BJ (cell line): Measurements from ENCODE around the gene EFNA3. TPM values are rescaled to one million over a fixed set of nuclear protein-coding genes. Genes with fewer than 3 reads are reported as not detected.
A peak's percentile ranks its signal among the peaks of the same experiment; 100 is the strongest.

Source experiments
- CTCF ChIA-PET: fragments of 350-600 bp; formaldehyde crosslinking; extraction: SDS; loops from one replicate; lab custom pipeline; 2021; ENCODE audit warnings: antibody characterized with exemption, inconsistent platforms; lab: Yijun Ruan, JAX
- POLR2A ChIA-PET: fragments of 300-600 bp; sonication (Branson Sonifier 250); formaldehyde crosslinking; extraction: SDS; loops from one replicate; lab custom pipeline; 2021; ENCODE audit warnings: antibody characterized with exemption; lab: Charles Lee
- DNase-seq: peaks from one replicate; pipeline ENCODE4 v3.0.0-alpha.2; 2011; ENCODE audit warnings: low read depth
- H3K27me3 ChIP-seq: 2 replicates; pipeline ENCODE4 v1.6.0; 2011; ENCODE audit warnings: low read length; ENCODE audit not compliant: control insufficient read depth, insufficient read depth
- H3K36me3 ChIP-seq: 2 replicates; pipeline ENCODE4 v1.5.1; 2011; ENCODE audit warnings: low read length; ENCODE audit not compliant: control insufficient read depth, insufficient read depth
- H3K4me3 ChIP-seq: 2 replicates; pipeline ENCODE4 v1.5.1; 2011; ENCODE audit warnings: low read depth, mild to moderate bottlenecking, control low read depth, low read length
- polyA plus RNA-seq: library from polyadenylated mRNA; depleted of rRNA; stranded (reverse); fragments of >200 nt; gene quantifications from 2 replicates; pipeline ENCODE4 v1.2.3, GENCODE V29; 2011
- TF ChIP-seq, protein P1 (sequence below): IDR thresholded peaks from 2 replicates; pipeline ENCODE4 v1.5.1; 2011; ENCODE audit warnings: low read depth, mild to moderate bottlenecking, control low read depth, inconsistent platforms, low read length, moderate library complexity; ENCODE audit not compliant: insufficient read depth

The EFNA3 gene
- polyA plus RNA-seq, 1 experiment, result 1.8 TPM

DNA sequence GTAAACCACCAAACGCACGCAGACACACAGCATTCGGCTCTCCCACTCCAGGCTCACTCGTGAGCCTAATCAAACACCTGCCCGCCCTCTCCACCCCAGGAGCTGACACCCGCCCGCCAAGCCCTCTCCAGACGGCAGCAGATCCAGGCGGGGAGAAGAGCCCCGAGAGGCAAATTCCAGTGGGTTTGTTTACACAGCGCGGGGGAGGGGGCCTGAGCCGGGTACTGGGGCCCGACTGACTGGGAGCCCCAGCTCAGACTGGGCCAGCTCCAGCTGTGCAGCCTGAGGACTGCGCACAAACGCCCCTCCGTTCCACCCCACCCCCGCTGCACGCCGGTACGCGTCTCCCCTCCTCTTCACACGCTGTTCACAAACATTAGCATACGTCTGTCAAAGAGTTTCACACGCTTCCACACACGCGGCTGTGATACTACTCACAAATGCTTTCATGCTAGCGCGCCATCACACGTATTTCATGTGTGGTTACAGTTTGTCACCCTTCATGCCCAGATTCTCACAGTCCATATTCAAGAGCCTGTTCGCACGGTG is 48.0 kb downstream of the EFNA3 start:
- DNase-seq, result no peak
- H3K4me3 ChIP-seq, result peak overlapping the region; percentile 9; the same call in 1 of the 2 replicates
- POLR2A ChIA-PET, result no interaction called here
- peaks cover 48% of the 10 kb centered on the region for H3K27me3 ChIP-seq
- H3K36me3 ChIP-seq, result no peaks in the 10 kb centered on the region
- CTCF ChIA-PET, result interaction anchor here (1.4 to 2.9 kb wide), 4 partner anchors 8 to 41 kb away, joined by 3 to 11 read pairs (median 8); no protein-coding TSS in a partner anchor
- TF ChIP-seq, protein P1, sequence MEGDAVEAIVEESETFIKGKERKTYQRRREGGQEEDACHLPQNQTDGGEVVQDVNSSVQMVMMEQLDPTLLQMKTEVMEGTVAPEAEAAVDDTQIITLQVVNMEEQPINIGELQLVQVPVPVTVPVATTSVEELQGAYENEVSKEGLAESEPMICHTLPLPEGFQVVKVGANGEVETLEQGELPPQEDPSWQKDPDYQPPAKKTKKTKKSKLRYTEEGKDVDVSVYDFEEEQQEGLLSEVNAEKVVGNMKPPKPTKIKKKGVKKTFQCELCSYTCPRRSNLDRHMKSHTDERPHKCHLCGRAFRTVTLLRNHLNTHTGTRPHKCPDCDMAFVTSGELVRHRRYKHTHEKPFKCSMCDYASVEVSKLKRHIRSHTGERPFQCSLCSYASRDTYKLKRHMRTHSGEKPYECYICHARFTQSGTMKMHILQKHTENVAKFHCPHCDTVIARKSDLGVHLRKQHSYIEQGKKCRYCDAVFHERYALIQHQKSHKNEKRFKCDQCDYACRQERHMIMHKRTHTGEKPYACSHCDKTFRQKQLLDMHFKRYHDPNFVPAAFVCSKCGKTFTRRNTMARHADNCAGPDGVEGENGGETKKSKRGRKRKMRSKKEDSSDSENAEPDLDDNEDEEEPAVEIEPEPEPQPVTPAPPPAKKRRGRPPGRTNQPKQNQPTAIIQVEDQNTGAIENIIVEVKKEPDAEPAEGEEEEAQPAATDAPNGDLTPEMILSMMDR, result no peak

DNA sequence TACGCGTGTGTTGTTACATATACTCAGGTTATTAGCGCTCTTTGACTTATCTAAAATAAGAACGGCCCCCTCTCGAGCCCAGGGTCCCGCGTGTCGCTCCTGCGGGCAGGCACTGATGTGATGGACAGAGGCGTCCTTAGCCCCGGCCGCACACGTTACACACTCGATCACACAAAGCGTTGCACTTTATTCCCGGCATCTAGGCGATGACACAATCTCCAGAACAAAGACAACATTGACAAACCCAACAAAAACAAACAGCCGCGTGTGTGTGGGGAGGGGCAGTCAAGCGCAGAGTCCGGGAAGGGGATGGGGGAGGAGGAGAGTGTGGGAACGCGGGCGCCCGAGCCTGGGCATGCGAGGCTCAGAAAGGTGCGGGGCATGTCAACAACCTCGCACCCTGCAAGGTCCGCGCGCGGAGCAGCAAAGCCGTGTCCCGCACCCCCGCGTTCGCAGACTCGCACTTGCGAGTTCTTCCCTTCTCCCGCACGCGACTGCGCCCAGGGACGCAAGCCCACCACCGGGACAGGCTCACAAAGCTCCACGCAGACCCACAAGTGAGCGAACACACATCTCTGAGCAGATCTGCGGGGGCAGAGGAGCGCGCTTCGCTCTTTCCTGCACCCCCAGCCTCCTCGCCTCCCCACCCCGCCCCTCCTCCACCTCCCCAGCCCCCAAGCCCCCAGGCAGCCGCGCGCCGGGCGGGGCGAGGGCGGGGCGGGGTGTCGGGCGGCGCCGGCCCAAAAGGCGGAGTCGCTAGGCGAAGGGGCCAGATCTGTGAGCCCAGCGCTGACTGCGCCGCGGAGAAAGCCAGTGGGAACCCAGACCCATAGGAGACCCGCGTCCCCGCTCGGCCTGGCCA is 48.7 kb downstream of the EFNA3 start, which contains the start of gene EFNA1:
TSS of gene EFNA1 (plus strand) at position 772 of the 862 bp plus-strand sequence. CDS start 102 bp downstream, outside the sequence.
- POLR2A ChIA-PET, result no interaction called here

GRCh38 chr1:155127967-155128754 is 49.5 kb downstream of the EFNA3 start:
- DNase-seq, result no peak
- ChIA-PET CTCF (interaction anchor here (1.2 to 3.4 kb wide), 3 partner anchors 37 to 40 kb away, joined by 3 to 22 read pairs (median 5); no protein-coding TSS in a partner anchor), POLR2A (no interaction called here)

More for the DNA sequence above, 48.7 kb downstream of the EFNA3 start, which contains the start of gene EFNA1:
- CTCF ChIA-PET, result interaction anchor here (1.4 to 2.9 kb wide), 3 partner anchors 32 to 42 kb away, joined by 3 to 11 read pairs (median 10); no protein-coding TSS in a partner anchor
- no peak for DNase-seq
- Histone ChIP-seq H3K4me3 (peak within 1 kb of the TSS; percentile 40), H3K36me3 (no peaks in the 10 kb centered on the region), H3K27me3 (peaks cover 44% of the 10 kb centered on the region)
- TF ChIP-seq, protein P1, result no peak

DNA sequence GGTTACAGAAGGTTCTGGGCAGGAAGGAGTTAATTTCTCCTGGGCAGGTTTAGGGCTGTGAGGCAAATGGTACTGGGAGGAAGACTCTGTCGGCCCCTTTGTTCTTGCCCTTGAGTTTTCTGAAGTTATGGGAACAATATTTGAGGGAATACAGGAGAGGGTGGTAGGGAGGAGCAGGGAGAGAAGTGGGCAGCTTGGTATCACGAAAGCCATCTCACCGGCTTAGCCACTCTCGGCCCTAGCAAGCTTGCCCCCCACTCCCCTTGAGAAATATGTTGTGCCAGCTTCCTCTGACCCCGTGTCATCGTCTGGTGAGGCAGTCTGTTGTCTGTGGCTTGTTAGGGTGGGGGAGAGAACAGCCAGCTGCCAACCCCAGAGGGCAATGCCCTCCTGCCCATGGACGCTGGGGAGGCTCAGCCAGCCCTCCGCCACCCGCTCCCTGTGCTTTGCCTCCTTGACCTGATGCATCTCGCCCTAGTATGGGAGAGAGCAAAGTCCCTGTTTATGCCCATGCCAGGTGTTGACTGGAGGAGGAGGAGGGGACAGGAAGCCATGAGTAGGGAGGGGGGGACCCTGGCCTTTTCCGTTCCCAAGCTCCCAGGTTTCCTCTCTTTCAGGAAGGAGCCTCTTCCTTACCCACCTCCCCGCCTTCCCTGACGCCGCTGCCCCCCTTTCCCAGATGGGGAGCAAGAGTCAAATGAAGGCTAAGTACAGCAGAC is 50.3 kb downstream of the EFNA3 start:
- peaks cover 44% of the 10 kb centered on the region for H3K27me3 ChIP-seq
- H3K36me3 ChIP-seq, result no peaks in the 10 kb centered on the region
- TF ChIP-seq, protein P1, result no peak
- H3K4me3 ChIP-seq, result no peak overlapping the region
- no peak for DNase-seq
- ChIA-PET CTCF (interaction anchor here (1.2 to 3.4 kb wide), 3 partner anchors 37 to 39 kb away, joined by 3 to 22 read pairs (median 5); no protein-coding TSS in a partner anchor), POLR2A (no interaction called here)

More at GRCh38 chr1:155127967-155128754, 49.5 kb downstream of the EFNA3 start:
- TF ChIP-seq, protein P1, result no peak
- Histone ChIP-seq H3K27me3 (peaks cover 44% of the 10 kb centered on the region), H3K36me3 (no peaks in the 10 kb centered on the region), H3K4me3 (peak overlapping the region; percentile 40)
